BJ (cell line): ENCODE data around the gene DENND5B. TPM values are rescaled to one million over a fixed set of nuclear protein-coding genes. Genes with fewer than 3 reads are reported as not detected.

Experiments used
- CTCF ChIA-PET: fragments of 350-600 bp; formaldehyde crosslinking; extraction: SDS; loops from one replicate; lab custom pipeline; 2021; ENCODE audit warnings: antibody characterized with exemption, inconsistent platforms; lab: Yijun Ruan, JAX
- POLR2A ChIA-PET: fragments of 300-600 bp; sonication (Branson Sonifier 250); formaldehyde crosslinking; extraction: SDS; loops from one replicate; lab custom pipeline; 2021; ENCODE audit warnings: antibody characterized with exemption; lab: Charles Lee
- DNase-seq: peaks from one replicate; pipeline ENCODE4 v3.0.0-alpha.2; 2011; ENCODE audit warnings: low read depth
- H3K27me3 ChIP-seq: 2 replicates; pipeline ENCODE4 v1.6.0; 2011; ENCODE audit warnings: low read length; ENCODE audit not compliant: control insufficient read depth, insufficient read depth
- H3K36me3 ChIP-seq: 2 replicates; pipeline ENCODE4 v1.5.1; 2011; ENCODE audit warnings: low read length; ENCODE audit not compliant: control insufficient read depth, insufficient read depth
- H3K4me3 ChIP-seq: 2 replicates; pipeline ENCODE4 v1.5.1; 2011; ENCODE audit warnings: low read depth, mild to moderate bottlenecking, control low read depth, low read length
- polyA plus RNA-seq: library from polyadenylated mRNA; depleted of rRNA; stranded (reverse); fragments of >200 nt; gene quantifications from 2 replicates; pipeline ENCODE4 v1.2.3, GENCODE V29; 2011
- TF ChIP-seq, protein P1 (sequence below): IDR thresholded peaks from 2 replicates; pipeline ENCODE4 v1.5.1; 2011; ENCODE audit warnings: low read depth, mild to moderate bottlenecking, control low read depth, inconsistent platforms, low read length, moderate library complexity; ENCODE audit not compliant: insufficient read depth

DENND5B gene
- polyA plus RNA-seq, 1 experiment: 5.4 TPM

DNA sequence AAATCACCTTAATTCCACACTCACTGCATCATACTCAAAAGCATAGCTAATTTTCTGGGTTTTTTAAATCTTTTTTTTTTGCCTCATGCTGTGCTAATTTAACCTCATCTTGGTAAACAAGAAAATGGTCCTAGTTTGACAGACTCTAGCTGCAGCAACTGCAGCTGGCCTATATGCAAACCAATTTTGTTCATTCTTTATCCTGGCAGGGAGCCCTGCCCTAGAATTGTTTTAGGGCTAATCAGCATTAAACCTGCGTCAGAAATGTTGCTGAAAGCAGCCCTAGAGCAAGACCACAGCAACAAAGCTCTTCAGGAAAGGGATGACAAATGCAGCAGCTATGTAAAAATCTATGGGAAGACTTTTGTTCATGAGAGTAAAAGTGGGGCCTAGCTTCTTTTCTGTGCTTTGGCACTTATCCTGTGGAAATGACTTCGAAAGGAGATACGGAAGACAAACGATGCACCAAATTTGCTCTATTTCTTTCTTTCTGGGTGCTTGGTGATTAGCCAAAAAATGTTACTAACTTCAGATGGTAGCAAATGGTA lies 72.2 kb downstream of the DENND5B start:
- H3K4me3 ChIP-seq: no peak overlapping the region
- no peaks in the 10 kb centered on the region for H3K36me3 ChIP-seq
- CTCF ChIA-PET: interaction anchor here (0.6 to 1.1 kb wide), 3 partner anchors 13 to 72 kb away, joined by 3 read pairs; partner anchors contain the start of gene DENND5B
- no peaks in the 10 kb centered on the region for H3K27me3 ChIP-seq
- peak; percentile 99 for DNase-seq
- POLR2A ChIA-PET: interaction anchor here (0.6 to 0.7 kb wide), 3 partner anchors 11 to 767 kb away, joined by 3 to 6 read pairs (median 3); no protein-coding TSS in a partner anchor
- TF ChIP-seq, protein P1, sequence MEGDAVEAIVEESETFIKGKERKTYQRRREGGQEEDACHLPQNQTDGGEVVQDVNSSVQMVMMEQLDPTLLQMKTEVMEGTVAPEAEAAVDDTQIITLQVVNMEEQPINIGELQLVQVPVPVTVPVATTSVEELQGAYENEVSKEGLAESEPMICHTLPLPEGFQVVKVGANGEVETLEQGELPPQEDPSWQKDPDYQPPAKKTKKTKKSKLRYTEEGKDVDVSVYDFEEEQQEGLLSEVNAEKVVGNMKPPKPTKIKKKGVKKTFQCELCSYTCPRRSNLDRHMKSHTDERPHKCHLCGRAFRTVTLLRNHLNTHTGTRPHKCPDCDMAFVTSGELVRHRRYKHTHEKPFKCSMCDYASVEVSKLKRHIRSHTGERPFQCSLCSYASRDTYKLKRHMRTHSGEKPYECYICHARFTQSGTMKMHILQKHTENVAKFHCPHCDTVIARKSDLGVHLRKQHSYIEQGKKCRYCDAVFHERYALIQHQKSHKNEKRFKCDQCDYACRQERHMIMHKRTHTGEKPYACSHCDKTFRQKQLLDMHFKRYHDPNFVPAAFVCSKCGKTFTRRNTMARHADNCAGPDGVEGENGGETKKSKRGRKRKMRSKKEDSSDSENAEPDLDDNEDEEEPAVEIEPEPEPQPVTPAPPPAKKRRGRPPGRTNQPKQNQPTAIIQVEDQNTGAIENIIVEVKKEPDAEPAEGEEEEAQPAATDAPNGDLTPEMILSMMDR: no peak

DNA sequence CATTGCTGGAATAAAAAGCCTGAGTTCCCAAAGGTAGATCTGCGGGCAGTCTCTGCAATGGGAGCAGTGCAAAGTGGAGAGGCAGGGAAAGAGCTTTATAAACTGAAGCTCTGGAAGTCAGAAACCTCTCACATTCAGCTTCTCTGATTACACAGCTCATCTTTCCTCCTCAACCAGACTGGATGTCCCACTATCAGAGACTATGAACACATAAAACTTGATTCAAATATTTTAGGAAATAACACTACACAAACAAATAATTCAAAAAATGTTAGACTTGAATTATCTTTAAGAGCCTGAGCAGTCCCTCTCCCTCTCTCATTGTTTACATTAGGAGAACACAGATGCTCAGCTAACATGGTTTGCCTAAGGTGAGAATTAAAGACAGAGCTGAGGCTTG lies 72.9 kb downstream of the DENND5B start:
- TF ChIP-seq, protein P1: no peak
- no peaks in the 10 kb centered on the region for H3K27me3 ChIP-seq
- DNase-seq: no peak
- H3K36me3 ChIP-seq: no peaks in the 10 kb centered on the region
- POLR2A ChIA-PET: interaction anchor here (0.6 kb wide), 2 partner anchors 20 to 768 kb away, joined by 3 to 15 read pairs; no protein-coding TSS in a partner anchor
- CTCF ChIA-PET: interaction anchor here (0.6 to 1.1 kb wide), 2 partner anchors 23 to 73 kb away, joined by 3 read pairs; partner anchors contain the start of gene DENND5B
- no peak overlapping the region for H3K4me3 ChIP-seq

GRCh38 chr12:31516702-31517101 lies 74.2 kb downstream of the DENND5B start:
- CTCF ChIA-PET: interaction anchor here (1.1 kb wide), 1 partner anchor 13 kb away, joined by 3 read pairs; no protein-coding TSS in a partner anchor
- Histone ChIP-seq H3K4me3 (no peak overlapping the region), H3K36me3 (no peaks in the 10 kb centered on the region), H3K27me3 (no peaks in the 10 kb centered on the region)
- POLR2A ChIA-PET: interaction anchor here (0.7 kb wide), 1 partner anchor 21 kb away, joined by 10 read pairs; no protein-coding TSS in a partner anchor
- no peak for DNase-seq
- TF ChIP-seq, protein P1: no peak

DNA sequence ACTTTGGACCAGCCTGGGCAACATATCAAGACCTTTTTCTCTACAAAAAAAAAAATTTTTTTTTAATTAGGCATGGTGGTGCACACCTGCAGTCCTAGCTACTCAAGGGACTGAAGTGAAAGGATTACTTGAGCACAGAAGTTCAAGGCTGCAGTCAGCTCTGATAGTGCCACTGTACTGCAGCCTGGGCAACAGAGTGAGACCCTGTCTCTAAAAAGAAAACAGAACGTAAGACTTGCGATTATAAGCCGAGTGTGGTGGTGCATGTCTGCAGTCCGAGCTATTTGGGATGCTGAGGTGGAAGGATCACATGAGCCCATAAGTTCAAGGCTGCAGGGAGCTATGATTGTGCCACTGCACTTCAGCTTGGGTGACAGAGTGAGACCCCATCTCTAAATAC lies 76.0 kb downstream of the DENND5B start:
- DNase-seq: no peak
- Histone ChIP-seq H3K27me3 (no peaks in the 10 kb centered on the region), H3K36me3 (no peaks in the 10 kb centered on the region), H3K4me3 (no peak overlapping the region)
- ChIA-PET POLR2A (no interaction called here), CTCF (no interaction called here)
- TF ChIP-seq, protein P1: no peak

- POLR2A ChIA-PET: no interaction called here
- Histone ChIP-seq H3K36me3 (no peaks in the 10 kb centered on the region), H3K4me3 (no peak overlapping the region), H3K27me3 (no peaks in the 10 kb centered on the region)
- TF ChIP-seq, protein P1: no peak
- CTCF ChIA-PET: no interaction called here
- no peak for DNase-seq
These were observed 80.9 kb downstream of the DENND5B start for GRCh38 chr12:31510034-31510433.
